ENCODE measurements around the gene EZH2. TPM values are rescaled to one million over a fixed set of nuclear protein-coding genes. Genes with fewer than 3 reads are reported as not detected.

The EZH2 gene
- total RNA-seq, 1 experiment from 2014 or later = 30.5 TPM

DNA sequence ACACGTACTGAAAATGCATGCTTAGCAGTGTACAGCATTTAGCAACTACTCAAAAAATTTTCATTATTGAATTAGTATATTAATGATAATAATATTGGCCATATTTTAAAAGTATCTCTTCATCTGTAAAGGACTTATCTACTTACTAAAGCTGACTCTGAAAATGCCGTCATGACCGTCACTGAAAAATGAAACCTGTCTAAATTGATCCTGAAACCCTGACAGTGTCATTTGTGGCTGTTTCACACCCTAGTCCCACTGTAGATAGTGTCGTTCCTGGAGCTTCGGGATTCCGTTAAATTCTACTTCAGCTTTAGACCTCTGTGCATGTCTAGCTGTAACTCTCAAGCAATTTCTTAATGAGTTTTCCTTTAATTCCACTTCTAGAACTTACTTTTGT is 35.8 kb upstream of the EZH2 start:
- no peaks in the 10 kb centered on the region for H4K20me1 ChIP-seq (ENCODE audit: low read length)
- H3K9me3 ChIP-seq (ENCODE audit: low read length) = no peaks in the 10 kb centered on the region
- H3K36me3 ChIP-seq (ENCODE audit: low read depth, low read length) = no peaks in the 10 kb centered on the region
- peaks cover under 1% of the 10 kb centered on the region; the same call in 1 of the 2 replicates for H3K4me1 ChIP-seq (ENCODE audit: insufficient read depth, low read length)
- BruUV-seq (replicated peaks) = no TSS peak
- H3K27me3 ChIP-seq (ENCODE audit: low read length) = no peaks in the 10 kb centered on the region
- H2AFZ ChIP-seq (ENCODE audit: low read length) = no peak overlapping the region
- no peak overlapping the region for H3K9ac ChIP-seq (ENCODE audit: low read length)
- intact Hi-C loops (cut with micrococcal nuclease) = no loop called here
- no peaks in the 10 kb centered on the region for H3K9me2 ChIP-seq (replicated peaks; ENCODE audit: low read length)
- ATAC-seq (no peak), DNase-seq (no peak)
- POLR2A ChIA-PET (ENCODE audit: unreplicated experiment) = no interaction called here
- H3K27ac ChIP-seq (ENCODE audit: low read length) = no peak overlapping the region
- H3K79me2 ChIP-seq (ENCODE audit: low read length) = no peaks in the 10 kb centered on the region
- no peak overlapping the region for H3K4me3 ChIP-seq (ENCODE audit: low read length)
- CTCF ChIA-PET = no interaction called here
- H3F3A ChIP-seq (ENCODE audit: low read length, unreplicated experiment) = no peaks in the 10 kb centered on the region
- TF ChIP-seq, protein P1, sequence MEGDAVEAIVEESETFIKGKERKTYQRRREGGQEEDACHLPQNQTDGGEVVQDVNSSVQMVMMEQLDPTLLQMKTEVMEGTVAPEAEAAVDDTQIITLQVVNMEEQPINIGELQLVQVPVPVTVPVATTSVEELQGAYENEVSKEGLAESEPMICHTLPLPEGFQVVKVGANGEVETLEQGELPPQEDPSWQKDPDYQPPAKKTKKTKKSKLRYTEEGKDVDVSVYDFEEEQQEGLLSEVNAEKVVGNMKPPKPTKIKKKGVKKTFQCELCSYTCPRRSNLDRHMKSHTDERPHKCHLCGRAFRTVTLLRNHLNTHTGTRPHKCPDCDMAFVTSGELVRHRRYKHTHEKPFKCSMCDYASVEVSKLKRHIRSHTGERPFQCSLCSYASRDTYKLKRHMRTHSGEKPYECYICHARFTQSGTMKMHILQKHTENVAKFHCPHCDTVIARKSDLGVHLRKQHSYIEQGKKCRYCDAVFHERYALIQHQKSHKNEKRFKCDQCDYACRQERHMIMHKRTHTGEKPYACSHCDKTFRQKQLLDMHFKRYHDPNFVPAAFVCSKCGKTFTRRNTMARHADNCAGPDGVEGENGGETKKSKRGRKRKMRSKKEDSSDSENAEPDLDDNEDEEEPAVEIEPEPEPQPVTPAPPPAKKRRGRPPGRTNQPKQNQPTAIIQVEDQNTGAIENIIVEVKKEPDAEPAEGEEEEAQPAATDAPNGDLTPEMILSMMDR (conservative IDR thresholded peaks at IDR 0.05; ENCODE audit: low read depth, low read length) = no peak
- TF ChIP-seq EZH2phosphoT487 (IDR thresholded peaks at IDR 0.05; ENCODE audit: borderline replicate concordance, low read length) = no peak
- no peak for TF ChIP-seq EZH2 (IDR thresholded peaks at IDR 0.05; ENCODE audit: low read length, unreplicated experiment)
- H3K4me2 ChIP-seq (ENCODE audit: low read length) = no peak overlapping the region

DNA sequence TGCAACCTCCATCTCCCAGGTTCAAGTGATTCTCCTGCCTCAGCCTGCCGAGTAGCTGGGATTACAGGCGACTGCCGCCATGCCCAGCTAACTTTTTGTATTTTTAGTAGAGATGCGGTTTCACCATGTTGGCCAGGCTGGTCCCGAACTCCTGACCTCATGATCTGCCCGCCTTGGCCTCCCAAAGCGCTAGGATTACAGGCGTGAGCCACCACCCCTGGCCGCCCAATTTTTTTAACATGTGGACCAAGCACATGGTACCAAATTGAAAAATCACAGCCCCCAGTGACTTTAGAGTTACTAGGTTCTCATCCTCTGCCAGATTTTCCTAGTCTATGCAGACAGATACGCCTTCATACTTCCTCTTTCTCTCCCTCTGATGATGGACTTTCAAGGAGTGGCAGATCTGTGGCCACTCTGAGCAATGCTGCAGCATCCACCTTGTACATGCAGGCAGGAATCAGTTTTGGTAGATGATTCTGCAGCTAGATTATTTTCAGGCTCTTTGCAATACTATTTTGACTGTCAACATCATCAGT is 34.0 kb upstream of the EZH2 start:
- Histone ChIP-seq H3K36me3 (ENCODE audit: low read depth, low read length) (no peaks in the 10 kb centered on the region), H3K27me3 (ENCODE audit: low read length) (no peaks in the 10 kb centered on the region), H3K4me3 (ENCODE audit: low read length) (no peak overlapping the region), H2AFZ (ENCODE audit: low read length) (no peak overlapping the region), H3K4me2 (ENCODE audit: low read length) (no peak overlapping the region), H3F3A (ENCODE audit: low read length, unreplicated experiment) (no peaks in the 10 kb centered on the region), H4K20me1 (ENCODE audit: low read length) (no peaks in the 10 kb centered on the region), H3K9ac (ENCODE audit: low read length) (no peak overlapping the region), H3K9me2 (replicated peaks; ENCODE audit: low read length) (no peaks in the 10 kb centered on the region), H3K4me1 (ENCODE audit: insufficient read depth, low read length) (peaks cover 18% of the 10 kb centered on the region), H3K9me3 (ENCODE audit: low read length) (no peaks in the 10 kb centered on the region), H3K27ac (ENCODE audit: low read length) (no peak overlapping the region), H3K79me2 (ENCODE audit: low read length) (no peaks in the 10 kb centered on the region)
- POLR2A ChIA-PET (ENCODE audit: unreplicated experiment) = no interaction called here
- intact Hi-C loops (cut with micrococcal nuclease) = no loop called here
- BruUV-seq (replicated peaks) = no TSS peak
- CTCF ChIA-PET = no interaction called here
- ATAC-seq = no peak
- no peak for TF ChIP-seq EZH2phosphoT487 (IDR thresholded peaks at IDR 0.05; ENCODE audit: borderline replicate concordance, low read length)
- no peak for TF ChIP-seq EZH2 (IDR thresholded peaks at IDR 0.05; ENCODE audit: low read length, unreplicated experiment)
- TF ChIP-seq, protein P1 (conservative IDR thresholded peaks at IDR 0.05; ENCODE audit: low read depth, low read length) = no peak
- no peak for DNase-seq

DNA sequence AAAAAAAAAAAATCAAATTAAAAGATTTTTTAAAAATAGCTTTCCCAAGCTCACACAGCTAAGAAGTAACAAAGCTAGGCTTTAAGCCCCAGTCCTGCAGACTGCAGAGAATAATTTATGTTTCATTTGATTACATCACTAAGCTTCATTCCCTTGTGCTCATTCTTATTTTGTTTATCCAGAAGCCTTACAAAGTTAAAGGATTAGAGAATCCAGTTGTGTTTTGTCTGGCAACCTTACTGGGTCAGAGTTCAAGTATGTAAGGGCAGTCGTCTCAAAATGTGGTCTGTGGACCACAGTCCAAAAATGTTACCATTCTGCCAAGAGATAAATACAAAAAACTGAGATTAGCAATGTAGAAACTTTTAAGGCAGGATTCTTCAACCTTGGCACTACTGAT is 32.1 kb upstream of the EZH2 start:
- H3K9ac ChIP-seq (ENCODE audit: low read length) = no peak overlapping the region
- no peak overlapping the region for H3K4me2 ChIP-seq (ENCODE audit: low read length)
- intact Hi-C loops (cut with micrococcal nuclease) = no loop called here
- H4K20me1 ChIP-seq (ENCODE audit: low read length) = no peaks in the 10 kb centered on the region
- ChIA-PET POLR2A (ENCODE audit: unreplicated experiment) (no interaction called here), CTCF (no interaction called here)
- no peaks in the 10 kb centered on the region for H3K36me3 ChIP-seq (ENCODE audit: low read depth, low read length)
- H3K4me3 ChIP-seq (ENCODE audit: low read length) = no peak overlapping the region
- H2AFZ ChIP-seq (ENCODE audit: low read length) = no peak overlapping the region
- H3K27me3 ChIP-seq (ENCODE audit: low read length) = no peaks in the 10 kb centered on the region
- no TSS peak for BruUV-seq (replicated peaks)
- no peaks in the 10 kb centered on the region for H3F3A ChIP-seq (ENCODE audit: low read length, unreplicated experiment)
- H3K9me3 ChIP-seq (ENCODE audit: low read length) = no peaks in the 10 kb centered on the region
- no peaks in the 10 kb centered on the region for H3K79me2 ChIP-seq (ENCODE audit: low read length)
- DNase-seq (no peak), ATAC-seq (no peak)
- no peak overlapping the region for H3K27ac ChIP-seq (ENCODE audit: low read length)
- no peaks in the 10 kb centered on the region for H3K9me2 ChIP-seq (replicated peaks; ENCODE audit: low read length)
- TF ChIP-seq EZH2 (IDR thresholded peaks at IDR 0.05; ENCODE audit: low read length, unreplicated experiment) = no peak
- no peak for TF ChIP-seq EZH2phosphoT487 (IDR thresholded peaks at IDR 0.05; ENCODE audit: borderline replicate concordance, low read length)
- TF ChIP-seq, protein P1 (conservative IDR thresholded peaks at IDR 0.05; ENCODE audit: low read depth, low read length) = no peak
- H3K4me1 ChIP-seq (ENCODE audit: insufficient read depth, low read length) = peaks cover 22% of the 10 kb centered on the region

All from PC-3 (cell line).